CD14-positive monocyte (primary cell): ENCODE results near the gene ARL16. TPM values are rescaled to one million over a fixed set of nuclear protein-coding genes. Genes with fewer than 3 reads are reported as not detected.

Experiments used
- DNase-seq, 3 donors: peaks; one replicate each; pipeline ENCODE4 v3.0.0-alpha.2; 2011 to 2022
- H2AFZ ChIP-seq: 2 replicates; pipeline ENCODE4 v1.6.0; 2012; ENCODE audit warnings: mild to moderate bottlenecking, low read depth, low read length, inconsistent platforms; ENCODE audit not compliant: insufficient read depth, poor library complexity, severe bottlenecking
- H3K27ac ChIP-seq, 2 donors: 1 replicate in 1 of 2; 2 replicates in 1 of 2; pipeline ENCODE4 v1.5.1; 2012 to 2013; ENCODE audit warnings: low read length in 2 of 2, control low read depth in 1 of 2, inconsistent platforms in 1 of 2, low read depth in 1 of 2, mild to moderate bottlenecking in 1 of 2
- H3K27me3 ChIP-seq, 2 donors: one replicate each; pipeline versions ENCODE4 v1.6.0 to v1.6.1; 2011 to 2013; ENCODE audit warnings: low read length in 2 of 2; ENCODE audit not compliant: control insufficient read depth in 2 of 2, insufficient read depth in 2 of 2
- H3K36me3 ChIP-seq, 2 donors: replicated peaks in 1 of 2; 1 replicate in 1 of 2; 2 replicates in 1 of 2; pipeline versions ENCODE4 v1.5.1 to v1.6.1; 2012 to 2013; ENCODE audit warnings: low read length in 2 of 2, control low read depth in 1 of 2, inconsistent platforms in 1 of 2, mild to moderate bottlenecking in 1 of 2; ENCODE audit not compliant: insufficient read depth in 2 of 2, control insufficient read depth in 1 of 2
- H3K4me1 ChIP-seq, 2 donors: 1 replicate in 1 of 2; 2 replicates in 1 of 2; pipeline versions ENCODE4 v1.5.1 to v1.6.1; 2012 to 2013; ENCODE audit warnings: low read length in 2 of 2, control low read depth in 1 of 2, inconsistent platforms in 1 of 2, mild to moderate bottlenecking in 1 of 2, moderate library complexity in 1 of 2; ENCODE audit not compliant: insufficient read depth in 2 of 2, control insufficient read depth in 1 of 2
- H3K4me2 ChIP-seq: replicated peaks from 2 replicates; pipeline ENCODE3; 2012; ENCODE audit warnings: low read length, moderate library complexity, mild to moderate bottlenecking; ENCODE audit not compliant: poor library complexity, severe bottlenecking; ENCODE audit errors: extremely low read depth
- H3K4me3 ChIP-seq, 3 experiments: fragments of 200-600 bp in 1 of 3; sonication (generic) in 1 of 3; replicated peaks in 1 of 3; 1 replicate in 2 of 3; 2 replicates in 1 of 3; pipeline ENCODE4 v1.5.1; 2011 to 2013; ENCODE audit warnings: low read length in 3 of 3, mild to moderate bottlenecking in 3 of 3, control low read depth in 2 of 3, low read depth in 2 of 3, inconsistent platforms in 1 of 3, moderate library complexity in 1 of 3
- H3K79me2 ChIP-seq: 2 replicates; pipeline ENCODE4 v1.6.0; 2012; ENCODE audit warnings: mild to moderate bottlenecking, control low read depth, inconsistent platforms, low read length, moderate library complexity; ENCODE audit not compliant: insufficient read depth
- H3K9ac ChIP-seq: 2 replicates; pipeline ENCODE4 v1.6.0; 2017; ENCODE audit warnings: low read length, mild to moderate bottlenecking; ENCODE audit not compliant: insufficient read depth, poor library complexity, severe bottlenecking
- H3K9me3 ChIP-seq, 2 donors: replicated peaks in 1 of 2; 1 replicate in 1 of 2; 2 replicates in 1 of 2; pipeline versions ENCODE4 v1.5.1 to v1.6.1; 2012 to 2013; ENCODE audit warnings: low read length in 2 of 2, control low read depth in 1 of 2; ENCODE audit not compliant: control insufficient read depth in 1 of 2, insufficient read depth in 1 of 2
- H4K20me1 ChIP-seq: 2 replicates; pipeline ENCODE4 v1.6.0; 2012; ENCODE audit warnings: mild to moderate bottlenecking, low read length, control low read depth, moderate library complexity; ENCODE audit not compliant: insufficient read depth
- H3K27ac Mint-ChIP-seq, 7 donors: one replicate each; pipeline ENCODE4 v1.8.0; 2020; ENCODE audit warnings: mild to moderate bottlenecking in 7 of 7, mixed read lengths in 7 of 7, moderate library complexity in 6 of 7, inconsistent platforms in 2 of 7
- H3K27me3 Mint-ChIP-seq, 3 donors: one replicate each; pipeline ENCODE4 v1.8.0; 2021 to 2022; ENCODE audit warnings: low read depth in 3 of 3, mild to moderate bottlenecking in 3 of 3, mixed read lengths in 3 of 3, moderate library complexity in 3 of 3, inconsistent platforms in 1 of 3
- H3K36me3 Mint-ChIP-seq, 2 donors: one replicate each; pipeline ENCODE4 v1.8.0; 2020; ENCODE audit warnings: mixed read lengths in 2 of 2, inconsistent platforms in 1 of 2, mild to moderate bottlenecking in 1 of 2
- H3K4me1 Mint-ChIP-seq: one replicate; pipeline ENCODE4 v1.8.0; 2020; ENCODE audit warnings: mild to moderate bottlenecking, mixed read lengths
- H3K4me3 Mint-ChIP-seq, 2 donors: one replicate each; pipeline ENCODE4 v1.8.0; 2020; ENCODE audit warnings: mild to moderate bottlenecking in 2 of 2, mixed read lengths in 2 of 2, moderate library complexity in 1 of 2
- H3K9me3 Mint-ChIP-seq, 7 donors: one replicate each; pipeline ENCODE4 v1.8.0; 2020 to 2022; ENCODE audit warnings: mixed read lengths in 7 of 7, mild to moderate bottlenecking in 6 of 7, moderate library complexity in 6 of 7, inconsistent platforms in 2 of 7
- CTCF ChIP-seq: fragments of 200-600 bp; IDR thresholded peaks from one replicate; pipeline ENCODE4 v1.8.0; 2022; ENCODE audit warnings: antibody characterized with exemption, mild to moderate bottlenecking
- WGBS: methylation state at CpG from one replicate; pipeline ENCODE4 v1.1.5; 2013; ENCODE audit warnings: missing lambda C conversion rate; ENCODE audit not compliant: insufficient coverage; 5-methylcytosine and 5-hydroxymethylcytosine counted together
- intact Hi-C, 2 donors: fragments of 100-400 bp; cut with micrococcal nuclease; formaldehyde crosslinking; loops; one replicate each; pipeline versions ENCODE4 v1.15.0 to v1.15.1; 2023
- polyA plus RNA-seq, 3 donors: library from polyadenylated mRNA; depleted of rRNA in 1 of 3; unstranded in 2 of 3; stranded (reverse) in 1 of 3; fragments of 300-500 nt in 2 of 3; fragments of >200 nt in 1 of 3; fragmentation: Illumina TruSeq in 2 of 3; gene quantifications; 1 replicate in 2 of 3; 2 replicates in 1 of 3; pipeline ENCODE4 v1.2.3, GENCODE V29; 2012 to 2021

Gene ARL16
- polyA plus RNA-seq, 3 donors, result 17.6 to 43.0 (median 28.7) TPM

GRCh38 chr17:81702934-81703746 is 19.5 kb upstream of the ARL16 start, which contains the start of gene MRPL12:
Gene MRPL12 (plus strand): TSS chr17:81703367. CDS start chr17:81703502, 135 bp downstream.
- H2AFZ ChIP-seq, result peak within 1 kb of the TSS; percentile 96
- Mint-ChIP-seq H3K4me3 (peak within 1 kb of the TSS; percentile 91 to 96), H3K4me1 (peaks cover 29% of the 10 kb centered on the region), H3K9me3 (peaks cover 0 to 2% (median 0%) of the 10 kb centered on the region in 7 donors), H3K36me3 (peaks cover 43 to 71% of the 10 kb centered on the region in 2 donors), H3K27ac (peak within 1 kb of the TSS; percentile 93 to 97 (median 95)), H3K27me3 (peaks cover 0 to 5% (median 0%) of the 10 kb centered on the region in 3 donors)
- H3K27ac ChIP-seq, result peak within 1 kb of the TSS; percentile 86 to 97
- DNase-seq, result peak; percentile 84 to 92 (median 86)
- peaks cover 40% of the 10 kb centered on the region for H4K20me1 ChIP-seq
- H3K4me2 ChIP-seq, result peak within 1 kb of the TSS; percentile 86
- no peaks in the 10 kb centered on the region for H3K9me3 ChIP-seq
- H3K79me2 ChIP-seq, result peaks cover 63% of the 10 kb centered on the region
- WGBS, result under 1% methylated on average over 102 of the region's 102 CpGs
- peaks cover 22 to 32% of the 10 kb centered on the region in 2 donors for H3K4me1 ChIP-seq
- peak; percentile 29 for TF ChIP-seq CTCF
- peak within 1 kb of the TSS; percentile 67 to 89 (median 84) for H3K4me3 ChIP-seq
- H3K9ac ChIP-seq, result peak within 1 kb of the TSS; percentile 97
- no peaks in the 10 kb centered on the region for H3K27me3 ChIP-seq
- H3K36me3 ChIP-seq, result peaks cover 40 to 62% of the 10 kb centered on the region in 2 donors
- intact Hi-C loops, result loop anchor here (1.0 to 5.0 kb wide), 3 partner anchors 19 to 36 kb away; partner anchors contain the start of genes ARL16 (in 1 of the 2), CCDC137 (in 1 of the 2), HGS (in 1 of the 2) and OXLD1 (in 1 of the 2)

- TF ChIP-seq CTCF, result no peak
- no peak overlapping the region for H2AFZ ChIP-seq
- peaks cover 76% of the 10 kb centered on the region for H3K79me2 ChIP-seq
- peaks cover 0 to 2% (median 0%) of the 10 kb centered on the region in 7 donors for H3K9me3 Mint-ChIP-seq
- peaks cover 56% of the 10 kb centered on the region for H4K20me1 ChIP-seq
- DNase-seq, result no peak
- H3K4me3 Mint-ChIP-seq, result peak overlapping the region in 1 of 2 donors; percentile 96
- H3K27ac ChIP-seq, result peak overlapping the region; percentile 86 to 97
- peak overlapping the region in 1 of 3 experiments; percentile 89 for H3K4me3 ChIP-seq
- H3K4me2 ChIP-seq, result peak overlapping the region; percentile 86
- H3K27me3 Mint-ChIP-seq, result peaks cover 0 to 5% (median 1%) of the 10 kb centered on the region in 3 donors
- peaks cover 50 to 73% of the 10 kb centered on the region in 2 donors for H3K36me3 Mint-ChIP-seq
- intact Hi-C loops, result loop anchor here in 1 of 2 donors (2.0 to 5.0 kb wide), 2 partner anchors 19 to 34 kb away; partner anchors contain the start of genes ARL16, CCDC137 and OXLD1
- 83% methylated on average over 16 of the region's 23 CpGs for WGBS
- H3K4me1 ChIP-seq, result peaks cover 22 to 32% of the 10 kb centered on the region in 2 donors
- H3K4me1 Mint-ChIP-seq, result peaks cover 29% of the 10 kb centered on the region
- H3K27ac Mint-ChIP-seq, result peak overlapping the region in 6 of 7 donors; percentile 81 to 97 (median 94)
- peaks cover 49 to 65% of the 10 kb centered on the region in 2 donors for H3K36me3 ChIP-seq
- no peaks in the 10 kb centered on the region for H3K9me3 ChIP-seq
- no peaks in the 10 kb centered on the region for H3K27me3 ChIP-seq
- peak overlapping the region; percentile 97 for H3K9ac ChIP-seq
Measured at GRCh38 chr17:81701288-81702071, 17.9 kb upstream of the ARL16 start.
